Endodermal cell (in vitro differentiated cells): Measurements from ENCODE around the gene SPIN3. TPM values are rescaled to one million over a fixed set of nuclear protein-coding genes. Genes with fewer than 3 reads are reported as not detected.
A peak's percentile ranks its signal among the peaks of the same experiment; 100 is the strongest.

Experiments
- DNase-seq: peaks from one replicate; pipeline ENCODE4 v3.0.0-alpha.2; 2017
- H3K27ac ChIP-seq: 2 replicates; pipeline ENCODE4 v1.5.1; 2013; ENCODE audit warnings: mild to moderate bottlenecking, low read depth, low read length, moderate library complexity
- H3K27me3 ChIP-seq: 2 replicates; pipeline ENCODE4 v1.6.1; 2013; ENCODE audit warnings: mild to moderate bottlenecking, low read length, moderate library complexity; ENCODE audit not compliant: insufficient read depth, control insufficient read depth, poor library complexity, severe bottlenecking
- H3K36me3 ChIP-seq: 2 replicates; pipeline ENCODE4 v1.7.0; 2013; ENCODE audit warnings: mild to moderate bottlenecking, low read length, moderate library complexity; ENCODE audit not compliant: control insufficient read depth, insufficient read depth
- H3K4me1 ChIP-seq: one replicate; pipeline ENCODE4 v1.7.0; 2013; ENCODE audit warnings: low read length; ENCODE audit not compliant: control insufficient read depth, insufficient read depth
- H3K4me3 ChIP-seq: 2 replicates; pipeline ENCODE4 v1.5.1; 2013; ENCODE audit warnings: mild to moderate bottlenecking, low read length, moderate library complexity
- H3K9ac ChIP-seq: 2 replicates; pipeline ENCODE4 v1.6.1; 2013; ENCODE audit warnings: mild to moderate bottlenecking, low read length, moderate library complexity; ENCODE audit not compliant: poor library complexity, severe bottlenecking; ENCODE audit errors: extremely low read depth
- H3K9me3 ChIP-seq: 2 replicates; pipeline ENCODE4 v1.6.1; 2013; ENCODE audit warnings: mild to moderate bottlenecking, low read length, moderate library complexity; ENCODE audit not compliant: control insufficient read depth
- H3K27ac Mint-ChIP-seq: 2 replicates; pipeline ENCODE4 v1.8.0; 2020; ENCODE audit warnings: mixed read lengths
- H3K27me3 Mint-ChIP-seq: 2 replicates; pipeline ENCODE4 v1.8.0; 2021; ENCODE audit warnings: mild to moderate bottlenecking, mixed read lengths; ENCODE audit not compliant: insufficient read depth
- H3K36me3 Mint-ChIP-seq: 2 replicates; pipeline ENCODE4 v1.8.0; 2020; ENCODE audit warnings: low read depth, mixed read lengths
- H3K4me1 Mint-ChIP-seq: 2 replicates; pipeline ENCODE4 v1.8.0; 2020; ENCODE audit warnings: mixed read lengths
- H3K4me3 Mint-ChIP-seq: 2 replicates; pipeline ENCODE4 v1.8.0; 2020; ENCODE audit warnings: mild to moderate bottlenecking, moderate library complexity, mixed read lengths
- H3K9me3 Mint-ChIP-seq: 2 replicates; pipeline ENCODE4 v1.8.0; 2020; ENCODE audit warnings: mild to moderate bottlenecking, mixed read lengths
- WGBS, 2 experiments: methylation state at CpG; one replicate each; pipeline versions ENCODE4 v1.1.5 to v1.1.7; 2013; ENCODE audit warnings: missing lambda C conversion rate in 2 of 2, mixed read lengths in 1 of 2; ENCODE audit not compliant: insufficient coverage in 1 of 2, insufficient read length in 1 of 2; 5-methylcytosine and 5-hydroxymethylcytosine counted together
- total RNA-seq, 2 donors: library from RNA; stranded (reverse); fragmentation: NEBNext Ultra II Directional in 1 of 2; extraction: Animal tissue kit (Norgen Biotek cat#: 25700) in 1 of 2; gene quantifications; 2 replicates in 1 of 2; 3 replicates in 1 of 2; pipeline ENCODE4 v1.2.1, GENCODE V29; 2021
- TF ChIP-seq, protein P1 (sequence below): fragments of 200-600 bp; sonication (generic); conservative IDR thresholded peaks from 2 replicates; pipeline ENCODE4 v1.5.0; 2021; ENCODE audit warnings: antibody characterized with exemption, mild to moderate bottlenecking

The SPIN3 gene
- total RNA-seq, 2 donors from 2014 or later = 12.4 to 19.7 TPM

- no peaks in the 10 kb centered on the region for H3K27me3 Mint-ChIP-seq
- peaks cover 10% of the 10 kb centered on the region for H3K4me1 Mint-ChIP-seq
- peaks cover 63% of the 10 kb centered on the region for H3K9me3 Mint-ChIP-seq
- H3K27ac ChIP-seq = no peak overlapping the region
- H3K27ac Mint-ChIP-seq = peak overlapping the region; percentile 95
- H3K4me1 ChIP-seq = peaks cover 5% of the 10 kb centered on the region
- peaks cover 33% of the 10 kb centered on the region for H3K36me3 ChIP-seq
- TF ChIP-seq, protein P1, sequence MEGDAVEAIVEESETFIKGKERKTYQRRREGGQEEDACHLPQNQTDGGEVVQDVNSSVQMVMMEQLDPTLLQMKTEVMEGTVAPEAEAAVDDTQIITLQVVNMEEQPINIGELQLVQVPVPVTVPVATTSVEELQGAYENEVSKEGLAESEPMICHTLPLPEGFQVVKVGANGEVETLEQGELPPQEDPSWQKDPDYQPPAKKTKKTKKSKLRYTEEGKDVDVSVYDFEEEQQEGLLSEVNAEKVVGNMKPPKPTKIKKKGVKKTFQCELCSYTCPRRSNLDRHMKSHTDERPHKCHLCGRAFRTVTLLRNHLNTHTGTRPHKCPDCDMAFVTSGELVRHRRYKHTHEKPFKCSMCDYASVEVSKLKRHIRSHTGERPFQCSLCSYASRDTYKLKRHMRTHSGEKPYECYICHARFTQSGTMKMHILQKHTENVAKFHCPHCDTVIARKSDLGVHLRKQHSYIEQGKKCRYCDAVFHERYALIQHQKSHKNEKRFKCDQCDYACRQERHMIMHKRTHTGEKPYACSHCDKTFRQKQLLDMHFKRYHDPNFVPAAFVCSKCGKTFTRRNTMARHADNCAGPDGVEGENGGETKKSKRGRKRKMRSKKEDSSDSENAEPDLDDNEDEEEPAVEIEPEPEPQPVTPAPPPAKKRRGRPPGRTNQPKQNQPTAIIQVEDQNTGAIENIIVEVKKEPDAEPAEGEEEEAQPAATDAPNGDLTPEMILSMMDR = no peak
- 9% methylated on average over 25 of the region's 26 CpGs; no CpG with 5 or more reads in 1 of the 2 experiments for WGBS, 2 experiments
- peaks cover 45% of the 10 kb centered on the region for H3K36me3 Mint-ChIP-seq
- H3K27me3 ChIP-seq = no peaks in the 10 kb centered on the region
- H3K9ac ChIP-seq = peak overlapping the region; percentile 53
- H3K4me3 Mint-ChIP-seq = peak overlapping the region; percentile 91
- H3K9me3 ChIP-seq = peaks cover 8% of the 10 kb centered on the region
- peak overlapping the region; percentile 89 for H3K4me3 ChIP-seq
- no peak for DNase-seq
These were observed 718 bp downstream of the SPIN3 start for GRCh38 chrX:56994375-56995270.

DNA sequence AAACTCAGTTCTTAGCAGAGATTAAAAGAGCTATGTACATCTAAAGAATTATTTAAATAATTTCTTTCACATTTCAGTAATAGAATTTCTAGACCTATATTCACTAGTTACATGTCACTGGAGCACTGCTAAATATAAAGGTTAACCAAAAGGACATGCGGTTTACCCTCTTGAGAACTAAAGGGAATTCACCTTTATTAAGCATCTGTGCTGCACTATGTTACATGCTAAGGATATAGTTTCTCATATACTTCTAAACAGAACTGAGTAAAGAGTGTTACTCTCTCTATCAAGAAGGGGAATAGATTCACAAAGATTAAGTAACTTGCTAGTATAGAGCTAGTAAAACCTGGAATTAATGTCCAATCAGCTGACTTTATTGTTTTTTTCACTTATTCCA is 7.6 kb downstream of the SPIN3 start:
- Histone ChIP-seq H3K9ac (no peak overlapping the region), H3K27ac (no peak overlapping the region), H3K4me1 (no peaks in the 10 kb centered on the region), H3K27me3 (no peaks in the 10 kb centered on the region), H3K36me3 (peaks cover 46% of the 10 kb centered on the region), H3K4me3 (no peak overlapping the region), H3K9me3 (peaks cover 8% of the 10 kb centered on the region)
- no peak for DNase-seq
- Mint-ChIP-seq H3K27me3 (no peaks in the 10 kb centered on the region), H3K4me1 (no peaks in the 10 kb centered on the region), H3K27ac (no peak overlapping the region), H3K9me3 (peaks cover 42% of the 10 kb centered on the region), H3K36me3 (peaks cover 54% of the 10 kb centered on the region), H3K4me3 (no peak overlapping the region)
- TF ChIP-seq, protein P1 = no peak
- WGBS, 2 experiments = 100% methylated on average over 1 of the region's 1 CpG; no CpG with 5 or more reads in 1 of the 2 experiments

GRCh38 chrX:56986138-56986537 is 9.2 kb downstream of the SPIN3 start:
- WGBS, 2 experiments = no CpG with 5 or more reads among the region's 1 CpG
- Mint-ChIP-seq H3K4me3 (no peak overlapping the region), H3K27ac (no peak overlapping the region), H3K9me3 (peaks cover 32% of the 10 kb centered on the region), H3K4me1 (no peaks in the 10 kb centered on the region), H3K36me3 (peaks cover 40% of the 10 kb centered on the region), H3K27me3 (no peaks in the 10 kb centered on the region)
- H3K9me3 ChIP-seq = peaks cover 8% of the 10 kb centered on the region
- DNase-seq = no peak
- H3K36me3 ChIP-seq = peaks cover 34% of the 10 kb centered on the region
- H3K27me3 ChIP-seq = no peaks in the 10 kb centered on the region
- no peak overlapping the region for H3K9ac ChIP-seq
- no peak overlapping the region for H3K27ac ChIP-seq
- H3K4me1 ChIP-seq = no peaks in the 10 kb centered on the region
- TF ChIP-seq, protein P1 = no peak
- H3K4me3 ChIP-seq = no peak overlapping the region
